ENCODE data around the gene LMNTD2.

GRCh38 chr11:551596-551995, 8.9 kb downstream of the LMNTD2 start:
- no peak for TF ChIP-seq CTCF (IDR thresholded peaks at IDR 0.05)
- TF ChIP-seq BHLHE40 (IDR thresholded peaks at IDR 0.05; ENCODE audit: low read depth, low read length), result no peak
- no peak for TF ChIP-seq ZNF302 (CRISPR knock-in tag; IDR thresholded peaks at IDR 0.05)
- no peak for TF ChIP-seq POLR2A (IDR thresholded peaks at IDR 0.05; ENCODE audit: low read length)
- no peak for TF ChIP-seq RARB (CRISPR knock-in tag; IDR thresholded peaks at IDR 0.05)
- TF ChIP-seq KDM1A (IDR thresholded peaks at IDR 0.05; ENCODE audit: low read depth), result no peak
- TF ChIP-seq HMGXB4 (CRISPR knock-in tag; IDR thresholded peaks at IDR 0.05; ENCODE audit: borderline replicate concordance), result no peak
